MCF 10A (cell line): Measurements from ENCODE around the gene SPATA2. TPM values are rescaled to one million over a fixed set of nuclear protein-coding genes. Genes with fewer than 3 reads are reported as not detected.

Experiments
- BruUV-seq: library from RNA; stranded (reverse); fragments of 400-500 nt; replicated peaks from 2 replicates; lab custom pipeline; 2021; lab: Mats Ljungman, UMichigan
- CTCF ChIA-PET: fragments of 300-600 bp; sonication (Branson Sonifier 250); formaldehyde crosslinking; extraction: SDS; loops from one replicate; lab custom pipeline; 2021; ENCODE audit warnings: antibody characterized with exemption, inconsistent platforms; lab: Yijun Ruan, JAX
- POLR2A ChIA-PET: fragments of 300-600, 350-650 bp; sonication (Branson Sonifier 250); formaldehyde crosslinking; extraction: SDS; loops from one replicate; lab custom pipeline; 2020; ENCODE audit warnings: antibody characterized with exemption, inconsistent platforms; lab: Yijun Ruan, JAX
- DNase-seq: peaks from one replicate; pipeline ENCODE4 v3.0.0-alpha.2; 2018; ENCODE audit not compliant: unreplicated experiment
- H3K27ac Mint-ChIP-seq: one replicate; pipeline ENCODE4 v1.8.0; 2022; ENCODE audit warnings: mild to moderate bottlenecking, low read depth, mixed read lengths; ENCODE audit not compliant: unreplicated experiment
- H3K27me3 Mint-ChIP-seq: one replicate; pipeline ENCODE4 v1.8.0; 2022; ENCODE audit warnings: mixed read lengths; ENCODE audit not compliant: insufficient read depth, unreplicated experiment
- H3K36me3 Mint-ChIP-seq: one replicate; pipeline ENCODE4 v1.8.0; 2022; ENCODE audit warnings: mild to moderate bottlenecking, moderate library complexity, mixed read lengths; ENCODE audit not compliant: insufficient read depth, unreplicated experiment
- H3K4me1 Mint-ChIP-seq: one replicate; pipeline ENCODE4 v1.8.0; 2022; ENCODE audit warnings: mixed read lengths; ENCODE audit not compliant: insufficient read depth, unreplicated experiment
- H3K4me3 Mint-ChIP-seq: one replicate; pipeline ENCODE4 v1.8.0; 2022; ENCODE audit warnings: mild to moderate bottlenecking, moderate library complexity, mixed read lengths; ENCODE audit not compliant: unreplicated experiment
- H3K9me3 Mint-ChIP-seq: one replicate; pipeline ENCODE4 v1.8.0; 2022; ENCODE audit warnings: mixed read lengths; ENCODE audit not compliant: unreplicated experiment
- intact Hi-C: fragments of 100-400 bp; cut with micrococcal nuclease; formaldehyde crosslinking; loops from 2 replicates; pipeline ENCODE4 v1.14.1; 2022
- total RNA-seq: library from RNA; stranded (reverse); gene quantifications from 2 replicates; pipeline ENCODE4 v1.2.3, GENCODE V29; 2022
- TF ChIP-seq, protein P1 (sequence below): fragments of 200-600 bp; IDR thresholded peaks from one replicate; pipeline ENCODE4 v1.8.0; 2022; ENCODE audit warnings: antibody characterized with exemption, mild to moderate bottlenecking; ENCODE audit not compliant: unreplicated experiment

Gene SPATA2
- total RNA-seq, 1 experiment from 2014 or later = 5.5 TPM

DNA sequence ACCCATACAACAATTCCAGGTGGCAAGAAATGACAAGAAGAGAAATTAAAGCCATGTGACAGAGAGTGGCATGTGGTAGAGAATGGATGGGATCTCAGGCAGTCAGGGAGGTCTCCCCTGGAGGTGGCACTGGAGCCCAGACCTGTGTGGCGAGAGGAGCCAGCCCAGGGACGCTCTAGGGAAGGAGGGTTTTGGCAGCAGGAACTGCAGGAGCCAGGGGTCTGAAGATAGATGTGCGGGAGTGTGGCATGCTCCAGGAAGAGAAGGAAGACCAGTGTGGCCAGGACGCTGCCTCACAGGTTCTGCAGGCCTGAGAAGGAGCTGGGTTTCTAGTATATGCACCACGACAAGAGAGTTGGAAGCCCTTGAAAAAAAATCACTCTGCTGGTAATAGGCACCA, 45.1 kb downstream of the SPATA2 start:
- Mint-ChIP-seq H3K4me1 (no peaks in the 10 kb centered on the region), H3K36me3 (peaks cover 2% of the 10 kb centered on the region), H3K27ac (no peak overlapping the region), H3K27me3 (no peaks in the 10 kb centered on the region), H3K9me3 (no peaks in the 10 kb centered on the region), H3K4me3 (no peak overlapping the region)
- TF ChIP-seq, protein P1, sequence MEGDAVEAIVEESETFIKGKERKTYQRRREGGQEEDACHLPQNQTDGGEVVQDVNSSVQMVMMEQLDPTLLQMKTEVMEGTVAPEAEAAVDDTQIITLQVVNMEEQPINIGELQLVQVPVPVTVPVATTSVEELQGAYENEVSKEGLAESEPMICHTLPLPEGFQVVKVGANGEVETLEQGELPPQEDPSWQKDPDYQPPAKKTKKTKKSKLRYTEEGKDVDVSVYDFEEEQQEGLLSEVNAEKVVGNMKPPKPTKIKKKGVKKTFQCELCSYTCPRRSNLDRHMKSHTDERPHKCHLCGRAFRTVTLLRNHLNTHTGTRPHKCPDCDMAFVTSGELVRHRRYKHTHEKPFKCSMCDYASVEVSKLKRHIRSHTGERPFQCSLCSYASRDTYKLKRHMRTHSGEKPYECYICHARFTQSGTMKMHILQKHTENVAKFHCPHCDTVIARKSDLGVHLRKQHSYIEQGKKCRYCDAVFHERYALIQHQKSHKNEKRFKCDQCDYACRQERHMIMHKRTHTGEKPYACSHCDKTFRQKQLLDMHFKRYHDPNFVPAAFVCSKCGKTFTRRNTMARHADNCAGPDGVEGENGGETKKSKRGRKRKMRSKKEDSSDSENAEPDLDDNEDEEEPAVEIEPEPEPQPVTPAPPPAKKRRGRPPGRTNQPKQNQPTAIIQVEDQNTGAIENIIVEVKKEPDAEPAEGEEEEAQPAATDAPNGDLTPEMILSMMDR = no peak
- DNase-seq = no peak
- no TSS peak for BruUV-seq
- ChIA-PET CTCF (no interaction called here), POLR2A (no interaction called here)
- intact Hi-C loops = no loop called here

DNA sequence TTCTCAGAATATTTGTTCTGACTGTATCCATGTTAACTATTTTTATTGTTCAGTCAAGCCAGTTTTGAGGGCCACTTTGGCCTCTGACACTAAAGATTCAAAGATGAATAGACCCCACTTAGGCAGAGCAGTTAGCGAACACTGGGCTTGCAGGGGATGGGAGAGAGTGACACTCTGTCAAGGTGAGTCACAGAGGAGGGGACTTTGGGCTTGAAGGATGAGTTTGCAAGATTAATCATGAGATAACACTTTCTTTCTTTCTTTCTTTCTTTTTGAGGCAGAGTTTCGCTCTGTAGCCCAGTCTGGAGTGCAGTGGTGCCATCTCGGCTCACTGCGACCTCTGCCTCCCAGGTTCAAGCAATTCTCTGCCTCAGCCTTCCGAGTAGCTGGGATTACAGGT, 46.4 kb downstream of the SPATA2 start:
- BruUV-seq = no TSS peak
- no peaks in the 10 kb centered on the region for H3K27me3 Mint-ChIP-seq
- no peak for DNase-seq
- TF ChIP-seq, protein P1 = no peak
- H3K36me3 Mint-ChIP-seq = peaks cover 14% of the 10 kb centered on the region
- no peaks in the 10 kb centered on the region for H3K9me3 Mint-ChIP-seq
- no peak overlapping the region for H3K4me3 Mint-ChIP-seq
- CTCF ChIA-PET = no interaction called here
- no peaks in the 10 kb centered on the region for H3K4me1 Mint-ChIP-seq
- POLR2A ChIA-PET = no interaction called here
- no peak overlapping the region for H3K27ac Mint-ChIP-seq
- intact Hi-C loops = no loop called here

DNA sequence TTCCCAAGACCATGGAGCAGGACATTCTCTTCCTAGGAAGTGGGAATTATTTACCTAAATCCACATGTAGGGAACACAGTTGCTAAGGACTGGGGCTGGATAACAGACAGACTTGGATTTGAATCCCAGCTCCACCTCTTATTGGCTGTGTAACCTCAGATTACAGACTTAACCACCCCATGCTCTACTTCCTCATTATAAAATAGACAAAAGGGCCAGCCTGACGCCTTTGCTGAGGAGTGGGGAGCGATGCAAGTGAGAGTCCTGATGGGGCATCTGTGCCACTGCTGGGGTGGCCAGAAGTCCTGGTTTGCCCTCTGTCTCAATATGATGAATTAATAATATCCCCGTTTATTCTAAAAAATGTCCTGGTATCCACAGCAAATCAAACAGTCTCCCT, 46.8 kb downstream of the SPATA2 start:
- ChIA-PET POLR2A (interaction anchor here (0.6 kb wide), 1 partner anchor 20 kb away, joined by 3 read pairs; no protein-coding TSS in a partner anchor), CTCF (no interaction called here)
- intact Hi-C loops = no loop called here

DNA sequence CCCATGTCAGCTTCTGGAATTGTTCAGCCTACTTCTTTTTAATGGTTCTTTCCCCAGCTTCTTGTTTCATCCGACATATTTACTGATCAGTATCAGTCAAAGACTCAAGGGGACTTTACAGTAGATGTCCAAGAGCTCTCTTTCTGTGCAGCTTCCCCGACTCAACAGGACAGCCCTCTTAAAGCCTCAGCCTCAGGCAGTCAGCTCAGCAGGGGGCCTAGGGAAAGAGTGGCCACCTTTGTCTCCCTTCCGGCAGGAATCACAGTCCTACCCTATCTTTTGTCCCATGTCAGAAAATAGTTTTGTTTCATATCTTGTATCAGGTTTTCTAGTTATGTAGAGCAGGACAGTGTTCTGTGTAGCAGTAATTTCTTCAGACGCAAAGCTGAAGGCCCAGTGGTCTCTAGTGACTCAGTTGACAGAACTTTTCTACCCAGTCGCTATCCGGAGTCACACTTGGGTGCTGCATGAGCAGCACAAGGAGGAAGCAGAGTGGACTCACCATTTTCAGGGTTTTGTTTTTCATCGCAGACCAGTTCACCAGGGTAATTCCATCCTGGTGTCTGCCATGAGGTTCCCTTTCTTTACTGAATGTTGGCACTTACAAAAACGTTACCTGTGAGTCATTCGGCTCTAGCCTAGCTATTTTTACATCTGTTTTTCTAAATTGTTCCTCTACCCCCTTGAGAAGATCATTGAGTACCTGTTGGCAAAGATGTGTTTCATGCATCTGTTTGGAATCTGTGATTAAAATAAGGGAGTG, 47.7 kb downstream of the SPATA2 start:
- BruUV-seq = no TSS peak
- Mint-ChIP-seq H3K4me3 (no peak overlapping the region), H3K9me3 (no peaks in the 10 kb centered on the region), H3K27ac (no peak overlapping the region), H3K36me3 (peaks cover 22% of the 10 kb centered on the region), H3K27me3 (no peaks in the 10 kb centered on the region), H3K4me1 (no peaks in the 10 kb centered on the region)
- TF ChIP-seq, protein P1 = no peak
- intact Hi-C loops = no loop called here
- ChIA-PET POLR2A (interaction anchor here (0.6 kb wide), 2 partner anchors 19 to 47 kb away, joined by 3 read pairs; no protein-coding TSS in a partner anchor), CTCF (interaction anchor here (0.6 to 1.1 kb wide), 7 partner anchors 16 to 363 kb away, joined by 3 to 6 read pairs (median 4); no protein-coding TSS in a partner anchor)
- DNase-seq = no peak

More for the DNA sequence above, 46.8 kb downstream of the SPATA2 start:
- Mint-ChIP-seq H3K9me3 (no peaks in the 10 kb centered on the region), H3K36me3 (peaks cover 18% of the 10 kb centered on the region), H3K4me3 (no peak overlapping the region), H3K4me1 (no peaks in the 10 kb centered on the region), H3K27me3 (no peaks in the 10 kb centered on the region), H3K27ac (no peak overlapping the region)
- DNase-seq = no peak
- no TSS peak for BruUV-seq
- TF ChIP-seq, protein P1 = no peak
